NOMO-1 treated with dmso at 0.1 percent for 144 hours (cell line): ENCODE data around the gene ADGRG2.

Experiments
- DNase-seq: peaks from one replicate; lab custom pipeline; 2025; ENCODE audit not compliant: unreplicated experiment; lab: John Stamatoyannopoulos, UW

ADGRG2 gene, protein sequence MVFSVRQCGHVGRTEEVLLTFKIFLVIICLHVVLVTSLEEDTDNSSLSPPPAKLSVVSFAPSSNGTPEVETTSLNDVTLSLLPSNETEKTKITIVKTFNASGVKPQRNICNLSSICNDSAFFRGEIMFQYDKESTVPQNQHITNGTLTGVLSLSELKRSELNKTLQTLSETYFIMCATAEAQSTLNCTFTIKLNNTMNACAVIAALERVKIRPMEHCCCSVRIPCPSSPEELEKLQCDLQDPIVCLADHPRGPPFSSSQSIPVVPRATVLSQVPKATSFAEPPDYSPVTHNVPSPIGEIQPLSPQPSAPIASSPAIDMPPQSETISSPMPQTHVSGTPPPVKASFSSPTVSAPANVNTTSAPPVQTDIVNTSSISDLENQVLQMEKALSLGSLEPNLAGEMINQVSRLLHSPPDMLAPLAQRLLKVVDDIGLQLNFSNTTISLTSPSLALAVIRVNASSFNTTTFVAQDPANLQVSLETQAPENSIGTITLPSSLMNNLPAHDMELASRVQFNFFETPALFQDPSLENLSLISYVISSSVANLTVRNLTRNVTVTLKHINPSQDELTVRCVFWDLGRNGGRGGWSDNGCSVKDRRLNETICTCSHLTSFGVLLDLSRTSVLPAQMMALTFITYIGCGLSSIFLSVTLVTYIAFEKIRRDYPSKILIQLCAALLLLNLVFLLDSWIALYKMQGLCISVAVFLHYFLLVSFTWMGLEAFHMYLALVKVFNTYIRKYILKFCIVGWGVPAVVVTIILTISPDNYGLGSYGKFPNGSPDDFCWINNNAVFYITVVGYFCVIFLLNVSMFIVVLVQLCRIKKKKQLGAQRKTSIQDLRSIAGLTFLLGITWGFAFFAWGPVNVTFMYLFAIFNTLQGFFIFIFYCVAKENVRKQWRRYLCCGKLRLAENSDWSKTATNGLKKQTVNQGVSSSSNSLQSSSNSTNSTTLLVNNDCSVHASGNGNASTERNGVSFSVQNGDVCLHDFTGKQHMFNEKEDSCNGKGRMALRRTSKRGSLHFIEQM

GRCh38 chrX:19121898-19122640 lies at the start of gene ADGRG2:
TSS of gene ADGRG2 (minus strand) at chrX:19122468. CDS start at chrX:19068834, 53,634 bp downstream.
- DNase-seq, result no peak

DNA sequence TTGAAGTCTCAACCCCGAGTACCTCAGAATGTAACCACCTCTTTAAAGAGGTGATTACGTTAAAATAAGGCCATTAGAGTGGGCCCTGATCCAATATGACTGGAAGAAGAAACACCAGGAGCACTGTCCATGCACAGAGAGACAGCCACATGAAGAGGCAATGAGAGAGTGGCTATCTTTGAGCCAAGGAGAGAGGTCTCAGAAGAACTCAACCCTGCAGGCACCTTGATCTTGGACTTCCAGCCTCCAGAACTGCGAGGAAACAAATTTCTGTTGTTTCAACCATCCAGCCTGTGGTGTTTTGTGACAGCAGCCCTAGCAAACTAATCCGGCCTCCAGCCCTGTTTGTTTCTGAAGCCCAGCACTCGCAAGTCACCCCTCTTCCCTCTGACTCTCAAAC lies 46.3 kb upstream of the ADGRG2 start:
- DNase-seq, result no peak

DNA sequence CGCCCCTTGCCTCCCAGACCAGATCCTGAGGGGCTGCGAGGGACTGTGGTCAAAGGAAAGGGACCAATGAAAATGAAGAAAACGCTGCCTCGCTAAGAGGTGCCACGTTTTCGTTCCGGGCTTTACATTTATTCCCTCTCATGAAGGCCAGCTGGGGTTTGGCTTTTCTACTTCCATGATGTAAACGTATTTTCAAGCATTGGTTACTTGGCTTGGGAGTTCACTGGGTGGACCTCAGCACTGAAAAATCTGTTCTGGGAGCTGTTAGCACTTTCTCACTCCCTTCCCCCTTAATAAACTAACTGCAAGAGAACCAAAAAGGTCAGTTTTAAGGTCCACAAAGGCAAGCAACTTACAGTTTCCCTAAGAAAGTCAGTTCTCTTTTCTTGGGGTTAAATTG lies 40.6 kb upstream of the ADGRG2 start:
- no peak for DNase-seq

DNA sequence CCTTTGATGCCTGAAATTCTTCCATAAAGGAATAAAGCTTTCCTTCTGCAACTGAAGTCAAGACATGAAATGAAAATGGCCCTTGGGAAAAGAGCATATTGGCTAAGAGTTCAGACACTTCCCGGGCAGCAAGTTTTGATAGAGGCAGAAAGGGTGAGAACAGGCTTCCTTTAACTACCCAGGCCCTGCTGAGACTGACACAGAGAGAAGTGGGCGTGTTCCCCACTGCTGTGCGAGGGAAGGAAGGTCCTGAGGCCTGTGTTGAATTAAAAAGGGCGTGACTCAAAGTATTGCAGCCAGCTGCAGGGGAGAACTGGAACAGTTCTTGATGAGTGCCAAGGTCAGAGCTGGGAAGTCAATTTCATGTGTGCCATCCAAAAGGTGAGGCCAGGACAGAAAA lies 33.9 kb upstream of the ADGRG2 start:
- DNase-seq, result no peak

DNA sequence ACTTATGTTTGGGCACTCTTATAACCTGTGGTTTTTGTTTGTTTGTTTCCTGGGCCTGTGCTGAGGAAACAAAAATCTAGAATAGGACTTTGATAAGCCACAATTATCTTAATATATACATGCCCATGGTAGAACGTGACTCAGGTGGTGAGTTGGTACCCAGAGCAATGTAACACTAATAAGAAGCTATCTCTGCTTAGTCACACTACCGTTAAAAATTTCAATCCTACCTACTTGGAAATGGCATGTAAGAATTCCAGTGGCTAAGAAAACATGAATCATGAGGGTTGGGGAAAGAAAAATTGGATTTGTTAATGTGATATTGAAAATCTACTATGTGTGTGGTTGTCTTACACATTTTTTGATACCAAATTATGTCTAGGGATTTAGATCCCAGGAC lies 30.5 kb upstream of the ADGRG2 start:
- no peak for DNase-seq

GRCh38 chrX:19137067-19137466 lies 14.8 kb upstream of the ADGRG2 start:
- DNase-seq, result no peak

- DNase-seq, result no peak
These were observed 11.5 kb upstream of the ADGRG2 start for GRCh38 chrX:19133784-19134183.

DNA sequence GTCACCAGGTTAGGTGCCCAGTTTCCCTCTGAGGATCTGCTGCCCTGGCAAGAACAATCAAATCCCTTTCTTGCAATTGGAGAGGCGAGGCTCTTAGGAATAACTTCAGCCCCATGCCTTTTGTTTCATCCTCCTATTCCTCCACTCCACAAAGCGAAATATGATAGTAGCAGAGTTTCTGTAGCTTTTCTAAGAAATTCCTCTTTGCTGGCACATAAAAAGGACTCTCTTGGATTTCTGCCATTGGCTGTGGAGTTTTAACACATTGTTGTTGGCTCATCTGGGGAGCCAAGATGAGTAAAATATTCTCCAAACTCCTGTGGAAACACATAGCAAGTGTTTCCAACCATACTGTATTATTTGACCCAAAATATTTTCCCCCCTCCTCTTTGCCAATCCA lies 11.0 kb upstream of the ADGRG2 start:
- no peak for DNase-seq

DNA sequence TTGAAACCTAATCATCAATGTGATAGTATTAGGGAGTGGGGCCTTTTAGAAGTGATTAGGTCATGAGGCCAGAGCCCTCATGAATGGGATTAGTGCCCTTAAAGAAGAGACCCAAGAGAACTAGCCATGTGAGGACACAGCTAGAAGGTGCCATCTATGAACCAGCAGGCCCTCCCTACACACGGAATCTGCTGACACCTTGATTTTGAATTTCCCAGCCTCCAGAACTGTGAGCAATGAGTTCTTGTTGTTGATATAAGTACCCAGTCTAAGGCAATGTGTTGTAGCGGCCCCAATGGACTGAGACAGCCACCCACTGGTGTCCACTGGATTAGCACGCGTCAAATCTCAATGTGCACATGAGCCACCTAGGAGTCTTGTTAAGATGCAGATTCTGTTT lies 8.4 kb upstream of the ADGRG2 start:
- no peak for DNase-seq

GRCh38 chrX:19129694-19130093 lies 7.4 kb upstream of the ADGRG2 start:
- no peak for DNase-seq

- no peak for DNase-seq
These were observed 5.4 kb upstream of the ADGRG2 start for GRCh38 chrX:19127649-19128168.

- no peak for DNase-seq
These were observed 357 bp upstream of the ADGRG2 start for GRCh38 chrX:19122641-19123009.

DNA sequence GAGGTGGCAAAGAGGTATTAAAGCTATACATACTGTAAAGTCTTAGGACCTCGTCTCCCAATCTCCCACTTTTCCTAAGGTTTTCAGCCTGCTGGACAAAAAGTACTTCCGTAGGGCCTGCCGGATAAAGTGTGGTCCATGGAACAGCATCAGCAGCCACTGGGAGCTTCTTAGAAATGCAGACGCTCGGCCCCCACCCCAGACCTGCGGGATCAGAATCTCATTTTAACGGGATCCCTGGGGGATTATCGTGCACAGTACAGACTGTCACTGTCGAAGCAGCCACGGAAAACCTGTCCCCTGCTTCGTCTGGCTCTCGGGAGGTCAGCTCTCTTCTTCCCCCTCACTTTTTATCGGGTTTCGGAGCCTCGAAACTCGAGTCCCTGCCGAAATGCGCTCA lies 802 bp downstream of the ADGRG2 start:
- DNase-seq, result no peak

GRCh38 chrX:19110642-19111041 lies 11.6 kb downstream of the ADGRG2 start:
- DNase-seq, result no peak

DNA sequence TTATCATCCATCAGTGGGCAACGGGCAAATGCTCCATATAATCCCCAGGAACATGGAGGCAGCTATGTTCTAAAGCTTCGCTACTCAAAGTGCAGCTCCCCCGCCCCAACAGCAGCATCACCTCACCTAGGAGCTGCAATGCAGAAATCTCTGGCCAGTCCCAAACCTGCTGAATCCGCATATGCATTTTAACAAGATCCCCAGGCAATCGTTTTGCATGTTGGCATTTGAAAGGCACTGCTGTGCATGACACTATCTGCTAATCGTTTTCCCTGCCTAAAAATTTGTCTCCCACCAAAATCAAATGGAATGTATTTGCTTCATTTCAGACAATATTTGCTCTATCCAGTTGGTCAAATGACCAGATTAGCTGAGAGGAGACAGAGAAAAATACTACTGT lies 15.2 kb downstream of the ADGRG2 start:
- no peak for DNase-seq

DNA sequence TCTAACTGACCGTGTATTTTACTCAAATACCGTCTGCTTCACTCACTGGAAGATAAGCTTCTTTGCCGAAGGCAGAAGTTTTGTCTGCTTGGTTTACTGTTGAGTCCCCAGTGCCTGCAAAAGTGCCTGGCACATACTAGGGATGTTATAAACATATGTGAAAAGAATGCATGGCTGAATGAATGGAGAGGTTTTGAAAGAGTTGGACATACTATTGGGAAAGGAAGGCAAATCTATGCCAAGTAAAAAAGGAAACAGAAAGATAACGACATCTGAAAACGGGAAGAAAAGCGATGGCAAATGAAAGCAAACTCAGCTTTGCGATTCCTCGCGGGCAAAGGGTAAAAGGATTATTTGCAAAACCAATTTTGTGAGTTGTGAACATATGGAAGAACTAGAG lies 21.7 kb downstream of the ADGRG2 start:
- no peak for DNase-seq

- DNase-seq, result no peak
These were observed 24.6 kb downstream of the ADGRG2 start for GRCh38 chrX:19097553-19098283.

DNA sequence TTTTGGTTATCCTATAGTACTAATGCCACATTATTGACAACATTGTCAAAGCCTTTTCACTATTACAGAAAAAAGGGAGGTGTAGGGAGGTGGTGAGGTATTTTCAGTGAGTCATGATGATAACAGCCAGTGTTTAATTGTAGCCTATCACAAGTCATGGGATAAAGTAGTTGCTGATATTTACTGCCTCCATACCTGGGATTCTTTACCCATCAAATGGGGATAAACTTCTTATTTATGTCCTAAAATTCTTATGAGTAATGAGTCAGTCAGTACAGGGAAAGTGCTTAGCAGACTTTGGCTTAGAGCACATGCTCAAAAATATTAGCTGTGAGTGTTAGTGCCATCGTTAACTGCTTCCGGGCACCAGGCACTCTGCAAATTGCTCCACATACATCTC lies 25.7 kb downstream of the ADGRG2 start:
- DNase-seq, result no peak

DNA sequence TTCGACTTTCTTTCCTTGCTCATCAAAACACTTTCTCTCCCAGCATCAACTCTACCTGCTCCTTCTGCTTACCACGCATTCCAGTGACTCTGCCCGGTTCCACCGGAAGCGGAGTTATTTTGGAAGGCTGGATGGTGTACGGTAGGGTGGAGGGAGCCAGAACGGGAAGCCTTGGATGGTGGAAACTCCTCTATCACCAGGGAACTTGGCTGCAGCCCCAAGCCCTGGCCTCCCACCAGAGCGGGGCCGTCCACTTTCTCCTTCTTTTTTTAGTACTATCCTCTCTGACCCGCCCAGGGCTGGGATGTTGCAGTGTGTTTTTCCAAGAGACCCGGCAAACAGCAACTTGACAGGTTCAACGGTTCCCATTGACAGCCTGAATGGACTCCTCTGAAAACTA lies 27.6 kb downstream of the ADGRG2 start:
- no peak for DNase-seq

- no peak for DNase-seq
These were observed 30.7 kb downstream of the ADGRG2 start for GRCh38 chrX:19091596-19091995.
